Measurements from ENCODE around the gene QPRT.
"Not testable (repeated sequence)": the region's sequence is repeated elsewhere in the genome, so short reads cannot be mapped to it uniquely, and the experiment has no call there.

Gene QPRT

GRCh38 chr16:29719063-29719462 lies 40.1 kb downstream of the QPRT start:
- no peak for TF ChIP-seq CTCF (IDR thresholded peaks at IDR 0.05; ENCODE audit: unreplicated experiment in 3 of 3)
- Mint-ChIP-seq H3K36me3 (ENCODE audit: low read depth) (no peaks in the 10 kb centered on the region), H3K27ac (no peak overlapping the region), H3K9me3 (no peaks in the 10 kb centered on the region), H3K27me3 (ENCODE audit: low read depth) (peaks cover 3% of the 10 kb centered on the region), H3K4me3 (no peak overlapping the region), H3K4me1 (peaks cover 8% of the 10 kb centered on the region)

- TF ChIP-seq CTCF (IDR thresholded peaks at IDR 0.05; ENCODE audit: unreplicated experiment in 3 of 3), result no peak
- H3K4me1 Mint-ChIP-seq, result peaks cover 8% of the 10 kb centered on the region
- no peaks in the 10 kb centered on the region for H3K9me3 Mint-ChIP-seq
Observed at GRCh38 chr16:29720703-29721102, 41.7 kb downstream of the QPRT start.

DNA sequence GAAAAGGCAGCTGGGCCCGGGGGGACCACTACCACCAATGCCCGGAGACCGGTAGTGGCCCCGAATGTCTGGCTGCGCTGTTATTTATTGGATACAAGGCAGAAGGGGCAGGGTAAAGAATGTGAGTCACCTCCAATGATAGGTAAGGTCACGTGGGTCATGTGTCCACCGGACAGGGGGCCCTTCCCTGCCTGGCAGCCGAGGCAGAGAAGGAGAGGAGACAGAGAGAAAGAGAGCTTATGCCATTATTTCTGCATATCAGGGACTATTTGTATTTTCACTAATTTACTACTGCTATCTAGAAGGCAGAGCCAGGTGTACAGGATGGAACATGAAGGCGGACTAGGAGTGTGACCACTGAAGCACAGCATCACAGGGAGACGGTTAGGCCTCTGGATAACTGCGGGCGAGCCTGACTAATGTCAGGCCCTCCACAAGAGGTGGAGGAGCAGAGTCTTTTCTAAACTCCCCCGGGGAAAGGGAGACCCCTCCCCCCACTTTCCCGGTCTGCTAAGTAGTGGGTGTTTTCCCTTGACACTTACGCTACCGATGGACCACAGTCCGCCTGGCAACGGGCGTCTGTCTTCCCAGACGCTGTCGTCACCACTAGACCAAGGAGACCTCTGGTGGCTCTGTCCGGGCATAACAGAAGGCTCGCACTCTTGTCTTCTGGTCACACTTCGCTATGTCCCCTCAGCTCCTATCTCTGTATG lies 42.3 kb downstream of the QPRT start:
- not testable (repeated sequence) for H3K4me1 Mint-ChIP-seq; H3K27ac Mint-ChIP-seq; H3K36me3 Mint-ChIP-seq (ENCODE audit: low read depth); H3K9me3 Mint-ChIP-seq; H3K27me3 Mint-ChIP-seq (ENCODE audit: low read depth)
- peak overlapping the region in 1 of 3 experiments; percentile 18 for H3K4me3 Mint-ChIP-seq
- TF ChIP-seq CTCF (IDR thresholded peaks at IDR 0.05; ENCODE audit: unreplicated experiment in 3 of 3), result peak; percentile 63 to 68 (median 65)

More at GRCh38 chr16:29720703-29721102, 41.7 kb downstream of the QPRT start:
- Mint-ChIP-seq H3K27ac (no peak overlapping the region), H3K27me3 (ENCODE audit: low read depth) (peaks cover 3% of the 10 kb centered on the region), H3K36me3 (ENCODE audit: low read depth) (no peaks in the 10 kb centered on the region), H3K4me3 (no peak overlapping the region)

DNA sequence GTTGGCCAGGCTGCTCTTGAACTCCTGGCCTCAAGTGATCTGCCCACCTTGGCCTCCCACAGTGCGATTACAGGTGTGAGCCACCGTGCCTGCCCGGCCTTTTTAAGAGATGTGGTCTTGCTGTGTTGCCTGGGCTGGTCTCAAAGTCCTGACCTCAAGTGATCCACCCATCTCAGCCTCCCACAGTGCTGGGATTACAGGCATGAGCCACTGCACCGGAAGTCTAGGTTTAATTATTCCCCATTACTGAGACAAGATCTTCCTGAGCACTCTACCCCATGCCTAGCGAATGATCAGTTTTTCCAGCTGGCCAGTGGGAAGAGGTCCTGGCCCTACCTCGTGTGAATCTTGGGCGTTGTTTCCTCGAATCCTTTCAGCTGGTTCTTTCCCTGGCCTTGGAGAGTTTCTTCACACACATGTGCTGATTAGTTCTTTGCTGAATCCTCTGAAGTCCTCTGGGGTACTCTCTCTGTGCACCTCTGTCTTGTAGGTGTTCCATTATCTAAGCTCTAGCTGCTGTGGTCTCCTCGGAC lies 47.9 kb downstream of the QPRT start:
- H3K27me3 Mint-ChIP-seq (ENCODE audit: low read depth), result peaks cover 3% of the 10 kb centered on the region
- no peaks in the 10 kb centered on the region for H3K36me3 Mint-ChIP-seq (ENCODE audit: low read depth)
- no peak for TF ChIP-seq CTCF (IDR thresholded peaks at IDR 0.05; ENCODE audit: unreplicated experiment in 3 of 3)
- no peak overlapping the region for H3K27ac Mint-ChIP-seq
- no peaks in the 10 kb centered on the region for H3K9me3 Mint-ChIP-seq
- H3K4me1 Mint-ChIP-seq, result peaks cover 5% of the 10 kb centered on the region
- H3K4me3 Mint-ChIP-seq, result no peak overlapping the region

DNA sequence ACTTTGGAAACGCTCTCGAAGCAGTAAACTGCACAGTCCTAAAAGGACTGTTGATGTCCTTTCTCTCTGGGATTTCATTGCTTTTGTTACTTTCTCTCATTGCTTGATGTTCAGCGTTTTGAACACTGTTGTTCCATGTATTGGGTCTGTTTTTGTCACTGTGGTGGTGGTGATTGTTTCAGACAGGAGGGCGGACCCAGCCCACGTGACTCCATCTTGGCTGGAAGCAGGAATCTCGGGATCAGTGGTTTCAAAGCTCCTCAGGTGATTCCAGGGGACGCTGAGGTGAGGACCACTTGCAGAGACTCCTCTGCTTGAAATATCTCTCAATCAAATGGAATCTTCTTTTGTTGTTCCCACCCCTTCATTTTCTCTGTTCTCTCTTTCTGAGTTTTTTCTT lies 48.5 kb downstream of the QPRT start:
- Mint-ChIP-seq H3K27ac (no peak overlapping the region), H3K4me3 (no peak overlapping the region), H3K9me3 (no peaks in the 10 kb centered on the region), H3K4me1 (peaks cover 5% of the 10 kb centered on the region), H3K27me3 (ENCODE audit: low read depth) (peaks cover 3% of the 10 kb centered on the region), H3K36me3 (ENCODE audit: low read depth) (no peaks in the 10 kb centered on the region)
- TF ChIP-seq CTCF (IDR thresholded peaks at IDR 0.05; ENCODE audit: unreplicated experiment in 3 of 3), result no peak

DNA sequence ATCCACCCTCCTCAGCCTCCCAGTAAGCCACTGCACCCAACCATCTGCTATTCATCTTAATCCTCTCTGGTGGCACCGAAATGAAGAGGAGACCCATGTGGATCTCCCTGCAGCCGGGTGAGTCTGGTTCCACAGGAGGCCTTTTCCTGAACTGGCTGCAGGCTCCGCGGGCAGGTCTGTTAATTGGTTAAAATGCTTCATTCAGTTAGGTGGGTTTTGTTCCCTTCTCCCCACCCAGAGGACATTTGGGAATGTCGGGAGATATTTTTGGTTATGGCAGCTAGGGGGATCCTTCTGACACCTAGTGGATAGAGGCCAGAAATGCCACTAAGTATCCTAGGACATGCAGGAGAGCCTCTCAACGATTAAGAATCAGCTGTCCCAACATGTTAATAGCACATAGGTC lies 50.1 kb downstream of the QPRT start:
- Mint-ChIP-seq H3K9me3 (no peaks in the 10 kb centered on the region), H3K36me3 (ENCODE audit: low read depth) (no peaks in the 10 kb centered on the region), H3K4me1 (peaks cover 5% of the 10 kb centered on the region), H3K4me3 (peak overlapping the region in 2 of 3 experiments; percentile 6 to 43), H3K27me3 (ENCODE audit: low read depth) (peaks cover 3% of the 10 kb centered on the region), H3K27ac (peak overlapping the region in 1 of 3 experiments; percentile 39)
- peak; percentile 60 to 70 (median 66) for TF ChIP-seq CTCF (IDR thresholded peaks at IDR 0.05; ENCODE audit: unreplicated experiment in 3 of 3)

Data from nephron (organoid).